GM18909 (cell line): ENCODE data around the gene MGARP.

Experiments used
- ATAC-seq: cut with Tn5 transposase; IDR thresholded peaks from one replicate; pipeline ENCODE4 v1.9.1; 2021; ENCODE audit warnings: mild to moderate bottlenecking; ENCODE audit not compliant: unreplicated experiment, poor library complexity

MGARP gene

DNA sequence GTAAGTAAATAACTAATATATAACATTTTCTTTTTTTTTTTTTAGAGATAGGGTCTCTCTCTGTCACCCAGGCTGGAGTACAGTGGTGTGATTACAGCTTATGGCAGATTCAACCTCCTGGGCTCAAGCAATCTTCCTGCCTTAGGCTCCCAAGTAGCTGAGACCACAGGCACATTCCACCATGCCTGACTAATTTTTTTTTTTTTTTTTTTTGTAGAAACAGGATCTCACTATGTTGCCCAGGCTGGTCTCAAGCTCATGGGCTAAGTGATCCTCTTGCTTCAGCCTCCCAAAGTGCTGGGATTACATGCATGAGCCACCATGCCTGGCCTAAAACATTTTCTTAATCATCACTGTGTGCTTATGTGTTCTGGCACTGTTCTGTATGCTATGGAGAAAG lies 32.8 kb downstream of the MGARP start:
- ATAC-seq: no peak

GRCh38 chr4:139246166-139246565 lies 33.9 kb downstream of the MGARP start:
- ATAC-seq: no peak

GRCh38 chr4:139245590-139245989 lies 34.4 kb downstream of the MGARP start:
- ATAC-seq: no peak

DNA sequence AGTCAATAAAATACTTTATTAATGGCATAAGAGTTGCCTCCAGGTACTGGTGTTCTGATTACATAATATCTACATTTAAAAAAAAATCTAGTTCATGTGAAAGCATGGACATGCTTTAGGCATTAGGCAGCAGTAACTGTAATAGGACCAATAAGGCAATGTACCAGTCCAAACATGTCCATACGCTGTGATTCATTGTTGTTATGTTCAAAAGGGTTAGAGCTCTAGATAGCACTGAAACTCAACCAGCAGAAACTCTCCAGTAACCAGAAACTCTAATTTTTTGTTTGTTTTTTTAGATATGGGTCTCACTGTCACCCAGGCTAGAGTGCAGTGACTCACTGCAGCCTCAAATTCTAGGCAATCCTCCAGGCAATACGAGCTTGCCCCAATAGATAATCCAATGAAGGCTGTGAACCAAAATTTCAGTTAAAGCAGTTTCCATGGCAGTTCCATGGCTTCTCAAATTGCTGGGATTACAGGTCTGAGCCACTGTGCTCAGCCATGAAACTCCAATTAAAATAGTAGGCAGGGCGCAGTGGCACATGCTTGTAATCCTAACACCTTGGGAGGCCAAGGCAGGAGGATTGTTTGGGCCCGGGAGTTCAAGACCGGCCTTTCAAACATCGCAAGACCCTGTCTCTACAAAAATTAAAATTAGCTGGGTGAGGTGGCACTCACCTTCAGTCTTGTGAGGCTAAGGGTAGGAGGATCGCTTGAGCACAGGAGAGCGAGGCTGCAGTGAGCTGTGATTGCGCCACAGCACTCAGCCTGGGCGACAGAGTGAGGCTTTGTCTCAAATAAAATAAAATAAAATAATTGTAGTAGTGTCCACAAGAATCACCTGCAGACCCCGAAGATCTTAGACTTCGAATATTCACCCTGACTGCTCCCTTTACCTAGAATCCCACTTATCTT lies 36.3 kb downstream of the MGARP start:
- ATAC-seq: no peak

DNA sequence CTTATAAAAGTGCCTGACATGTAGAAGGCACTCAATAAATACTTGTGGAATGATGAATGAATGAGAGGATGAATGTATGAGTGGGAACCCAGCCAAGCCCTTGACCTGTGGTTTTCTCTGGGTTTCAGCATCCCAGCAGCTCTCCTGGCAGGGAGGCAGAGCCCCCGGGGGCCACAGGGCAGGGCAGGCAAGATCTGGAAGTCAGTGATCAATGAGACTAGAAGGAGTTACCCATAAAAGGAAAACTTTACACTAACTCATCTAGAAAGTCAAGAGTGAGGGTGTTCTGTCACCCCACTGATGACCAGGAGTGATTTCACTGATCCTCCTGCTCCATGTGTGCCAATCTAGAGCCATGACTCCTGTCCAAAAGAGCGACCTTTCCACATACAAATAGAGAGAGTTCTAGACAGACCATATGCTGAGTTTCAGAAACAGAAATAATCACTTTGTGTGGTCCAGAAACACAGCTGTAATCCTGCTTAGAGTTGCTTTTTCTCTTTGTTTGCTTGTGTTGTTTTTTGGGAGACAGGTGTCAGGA lies 37.4 kb downstream of the MGARP start:
- no peak for ATAC-seq

DNA sequence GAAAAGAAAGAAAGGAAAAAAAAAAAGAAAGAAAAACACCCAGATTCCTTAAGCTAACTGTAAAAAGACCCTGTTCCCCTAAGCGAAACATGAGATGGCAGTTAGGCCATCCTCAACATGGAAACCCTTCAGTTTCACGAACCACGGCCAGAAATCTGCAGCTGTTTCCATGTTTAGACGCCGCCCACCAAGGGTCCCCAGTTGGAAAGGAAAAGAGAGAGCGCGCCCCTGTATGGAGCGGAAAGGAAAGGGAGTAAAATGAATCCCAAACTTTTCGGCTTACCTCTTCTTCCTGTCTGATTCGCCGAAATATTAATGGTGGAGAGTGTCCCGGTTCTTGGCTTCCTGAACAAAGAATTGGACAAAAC lies 38.3 kb downstream of the MGARP start:
- no peak for ATAC-seq

- ATAC-seq: no peak
Observed at GRCh38 chr4:139241086-139241783, 38.8 kb downstream of the MGARP start.

DNA sequence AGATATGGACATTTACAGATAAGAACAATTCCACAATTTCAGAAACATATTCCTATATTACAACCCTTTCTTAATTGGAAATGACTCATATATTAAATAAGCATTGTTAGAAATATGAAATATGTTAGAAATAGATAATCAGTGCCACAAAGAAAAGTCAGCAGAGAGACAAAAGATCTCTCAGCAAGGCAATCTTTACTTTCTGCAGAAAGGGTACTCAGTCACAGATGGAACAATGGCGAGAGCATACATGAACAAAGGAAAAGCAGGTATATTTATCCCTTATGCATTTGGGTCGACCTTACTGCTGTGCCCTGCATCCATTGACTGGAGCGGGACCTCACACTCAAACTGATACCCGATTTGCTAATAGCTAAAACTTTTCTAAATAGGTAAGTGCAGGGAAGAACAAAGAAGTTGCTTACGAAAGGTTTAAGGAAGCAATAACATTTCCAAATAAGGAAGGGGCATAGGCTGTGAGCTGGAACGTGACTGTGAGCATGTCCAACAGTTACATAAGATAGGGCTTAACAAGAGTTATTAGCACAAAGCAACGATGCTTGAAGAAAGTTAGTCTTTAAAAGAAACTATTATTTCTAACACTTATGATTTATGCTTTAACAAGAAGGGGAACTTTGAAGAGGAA lies 40.8 kb downstream of the MGARP start:
- no peak for ATAC-seq

GRCh38 chr4:139234253-139234652 lies 45.8 kb downstream of the MGARP start:
- no peak for ATAC-seq

- ATAC-seq: peak; percentile 65
Observed at GRCh38 chr4:139229534-139230039, 50.4 kb downstream of the MGARP start.

DNA sequence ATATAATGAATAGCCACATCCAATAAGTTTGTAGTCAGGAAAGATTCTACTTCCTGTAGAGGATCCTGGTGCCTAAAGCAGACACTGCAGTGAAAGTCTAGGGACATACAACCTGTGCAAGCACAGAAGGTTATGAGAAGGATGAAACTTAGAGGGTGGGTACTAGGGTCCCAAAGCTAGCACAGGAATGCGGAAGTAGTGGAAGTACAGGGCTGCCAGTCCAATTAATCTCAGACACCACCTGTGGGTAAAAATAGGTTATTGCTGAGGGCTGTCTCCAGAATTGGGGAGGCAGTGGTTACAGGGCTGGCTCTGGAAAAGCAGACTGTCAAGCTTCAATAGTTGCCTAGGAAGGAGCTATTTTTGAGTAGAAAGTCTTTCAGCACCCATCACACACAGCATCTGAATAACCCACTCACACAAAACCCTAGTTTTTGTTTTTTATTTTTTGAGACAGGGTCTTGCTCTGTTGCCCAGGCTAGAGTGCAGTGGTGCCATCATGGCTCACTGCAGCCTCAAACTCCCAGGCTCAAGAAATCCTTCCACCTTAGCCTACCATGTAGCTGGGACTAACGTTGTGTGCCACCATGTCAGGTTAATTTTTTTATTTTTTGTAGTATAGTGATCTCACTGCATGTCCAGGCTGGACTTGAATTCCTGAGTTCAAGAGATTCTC lies 52.2 kb downstream of the MGARP start:
- no peak for ATAC-seq

DNA sequence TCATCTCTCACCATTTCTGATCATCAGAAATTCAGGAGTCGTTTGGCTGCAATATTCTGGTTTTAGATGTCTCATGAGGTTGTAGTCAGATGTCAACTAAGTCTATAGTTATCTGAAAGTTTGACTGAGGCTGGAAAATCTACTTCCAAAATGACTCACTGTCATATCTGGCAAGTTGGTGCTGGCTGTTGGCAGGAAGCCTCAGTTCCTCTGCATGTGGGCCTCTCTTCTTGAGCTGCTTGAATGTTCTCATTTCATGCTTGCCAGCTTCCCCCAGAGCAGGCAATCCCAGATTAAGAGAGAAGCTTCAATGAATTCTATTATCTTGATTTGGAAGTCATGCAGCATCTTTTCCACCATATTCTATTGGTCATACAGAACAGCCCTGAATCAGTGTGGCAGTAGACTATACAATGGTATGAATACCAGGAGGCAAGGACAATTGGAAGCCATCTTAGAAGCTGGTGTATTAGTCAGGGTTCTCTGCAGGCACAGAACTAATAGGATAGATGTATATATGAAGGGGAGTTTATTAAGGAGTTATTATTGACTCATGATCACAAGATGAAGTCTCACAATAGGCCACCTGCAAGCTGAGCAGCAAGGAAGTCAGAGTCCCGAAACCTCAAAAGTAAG lies 56.2 kb downstream of the MGARP start:
- peak; percentile 73 for ATAC-seq

DNA sequence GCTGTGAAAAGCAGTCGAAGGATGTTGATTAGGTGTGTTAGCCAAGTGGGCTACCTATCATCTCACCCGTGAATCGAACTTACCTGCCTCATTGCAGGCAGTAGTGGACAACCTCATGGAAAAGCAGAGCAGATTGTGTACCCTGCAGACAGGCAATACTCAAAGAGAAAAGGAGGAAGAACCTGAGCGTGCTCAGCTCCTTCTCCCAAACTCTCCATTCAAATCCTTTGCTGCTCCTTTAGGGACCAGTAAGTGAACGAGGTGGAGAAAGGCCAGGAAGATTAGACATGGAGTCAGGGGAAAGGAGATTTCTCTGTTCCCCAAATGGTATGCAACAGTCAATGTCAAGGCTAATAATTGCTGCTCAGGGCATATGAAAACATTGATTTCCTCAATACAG lies 57.8 kb downstream of the MGARP start:
- ATAC-seq: no peak

- no peak for ATAC-seq
Observed at GRCh38 chr4:139221687-139222086, 58.3 kb downstream of the MGARP start.

DNA sequence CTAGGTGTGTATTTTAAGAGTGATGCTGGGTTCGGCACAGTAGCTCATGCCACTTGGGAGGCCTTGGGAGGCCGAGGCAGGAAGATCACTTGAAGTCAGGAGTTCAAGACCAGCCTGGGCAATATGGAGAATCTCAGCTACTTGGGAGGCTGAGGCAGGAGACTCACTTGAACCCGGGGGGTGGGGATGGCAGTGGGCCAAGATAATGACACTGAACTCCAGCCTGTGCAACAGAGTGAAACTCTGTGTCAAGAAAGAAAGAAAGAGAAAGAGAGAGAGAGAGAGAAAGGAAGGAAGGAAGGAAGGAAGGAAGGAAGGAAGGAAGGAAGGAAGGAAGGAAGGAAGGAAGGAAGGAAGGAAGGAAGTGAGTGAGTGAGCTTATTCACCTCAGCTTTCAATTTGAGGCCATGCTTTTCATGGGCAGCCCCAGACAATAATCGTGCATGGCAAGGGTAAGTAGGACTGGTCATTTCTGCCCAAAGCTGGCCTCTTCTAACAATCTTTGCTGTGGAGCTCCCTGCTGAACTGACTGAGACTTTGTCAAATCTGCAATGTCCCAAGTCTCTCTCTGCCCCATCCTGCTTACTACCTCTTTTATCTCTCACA lies 60.5 kb downstream of the MGARP start:
- no peak for ATAC-seq
